HG03521 (cell line): ENCODE results near the gene GJB5.

Experiments
- ATAC-seq: cut with Tn5 transposase; IDR thresholded peaks from one replicate; pipeline ENCODE4 v1.9.1; 2021; ENCODE audit warnings: mild to moderate bottlenecking, moderate library complexity; ENCODE audit not compliant: unreplicated experiment

GJB5 gene

DNA sequence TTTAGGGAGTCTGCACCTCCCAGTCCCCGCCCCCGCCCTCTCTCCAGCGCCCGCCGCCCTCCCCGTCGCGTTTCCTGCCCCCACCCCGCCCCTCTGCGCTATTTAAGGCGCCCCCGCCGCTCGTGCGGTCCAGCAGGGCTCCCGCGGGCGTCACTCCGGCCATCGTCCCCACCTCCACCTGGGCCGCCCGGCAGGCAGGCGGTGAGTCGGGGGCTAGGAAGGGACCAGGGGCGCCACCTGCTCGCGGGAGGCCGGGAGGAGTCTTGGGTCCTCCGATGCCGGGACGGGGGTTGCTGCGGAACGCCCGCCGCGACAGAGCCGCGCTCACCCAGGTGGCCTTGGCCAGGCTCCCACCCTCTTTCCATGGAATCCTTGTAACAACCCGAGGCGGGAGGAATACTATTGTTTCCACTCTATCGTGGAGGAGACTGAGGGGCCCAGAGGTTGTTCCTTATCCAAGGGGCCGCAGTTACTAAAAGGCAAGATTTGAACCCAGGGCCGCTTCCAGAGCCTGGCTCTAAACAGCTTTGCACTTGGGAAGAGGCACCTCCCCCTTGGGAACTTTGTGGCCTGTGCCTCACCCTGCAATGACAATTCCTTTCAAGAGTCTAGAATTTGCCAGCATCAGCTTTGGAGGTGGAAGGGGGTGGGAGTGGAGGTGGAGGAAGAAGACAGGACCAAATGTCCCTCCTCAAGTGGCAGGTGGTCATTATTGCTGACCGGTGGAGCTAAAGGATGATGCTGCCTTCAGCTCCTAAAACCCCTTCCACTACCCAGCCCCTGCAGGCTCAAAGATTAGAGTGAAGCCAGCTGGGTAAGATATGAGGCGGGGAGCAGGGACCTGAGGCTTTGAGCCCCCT lies 38.3 kb downstream of the GJB5 start, which contains the start of gene GJA4:
GJA4 (plus strand) TSS at position 132 of the 860 bp plus-strand sequence. CDS start 1,215 bp downstream, outside the sequence.
- no peak for ATAC-seq

DNA sequence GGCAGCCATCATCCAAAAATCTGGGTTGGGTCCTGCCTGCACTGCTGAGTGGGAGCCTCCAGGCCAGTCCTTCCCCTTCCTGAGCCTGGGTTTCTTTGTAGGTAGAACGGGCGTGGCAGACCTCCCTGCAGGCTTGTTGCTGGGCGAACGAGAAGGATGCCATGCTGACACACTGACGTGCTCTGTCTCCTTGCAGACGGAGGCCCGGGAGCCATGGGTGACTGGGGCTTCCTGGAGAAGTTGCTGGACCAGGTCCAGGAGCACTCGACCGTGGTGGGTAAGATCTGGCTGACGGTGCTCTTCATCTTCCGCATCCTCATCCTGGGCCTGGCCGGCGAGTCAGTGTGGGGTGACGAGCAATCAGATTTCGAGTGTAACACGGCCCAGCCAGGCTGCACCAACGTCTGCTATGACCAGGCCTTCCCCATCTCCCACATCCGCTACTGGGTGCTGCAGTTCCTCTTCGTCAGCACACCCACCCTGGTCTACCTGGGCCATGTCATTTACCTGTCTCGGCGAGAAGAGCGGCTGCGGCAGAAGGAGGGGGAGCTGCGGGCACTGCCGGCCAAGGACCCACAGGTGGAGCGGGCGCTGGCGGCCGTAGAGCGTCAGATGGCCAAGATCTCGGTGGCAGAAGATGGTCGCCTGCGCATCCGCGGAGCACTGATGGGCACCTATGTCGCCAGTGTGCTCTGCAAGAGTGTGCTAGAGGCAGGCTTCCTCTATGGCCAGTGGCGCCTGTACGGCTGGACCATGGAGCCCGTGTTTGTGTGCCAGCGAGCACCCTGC lies 39.3 kb downstream of the GJB5 start:
- ATAC-seq: no peak

DNA sequence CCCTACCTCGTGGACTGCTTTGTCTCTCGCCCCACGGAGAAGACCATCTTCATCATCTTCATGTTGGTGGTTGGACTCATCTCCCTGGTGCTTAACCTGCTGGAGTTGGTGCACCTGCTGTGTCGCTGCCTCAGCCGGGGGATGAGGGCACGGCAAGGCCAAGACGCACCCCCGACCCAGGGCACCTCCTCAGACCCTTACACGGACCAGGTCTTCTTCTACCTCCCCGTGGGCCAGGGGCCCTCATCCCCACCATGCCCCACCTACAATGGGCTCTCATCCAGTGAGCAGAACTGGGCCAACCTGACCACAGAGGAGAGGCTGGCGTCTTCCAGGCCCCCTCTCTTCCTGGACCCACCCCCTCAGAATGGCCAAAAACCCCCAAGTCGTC lies 39.9 kb downstream of the GJB5 start:
- no peak for ATAC-seq

DNA sequence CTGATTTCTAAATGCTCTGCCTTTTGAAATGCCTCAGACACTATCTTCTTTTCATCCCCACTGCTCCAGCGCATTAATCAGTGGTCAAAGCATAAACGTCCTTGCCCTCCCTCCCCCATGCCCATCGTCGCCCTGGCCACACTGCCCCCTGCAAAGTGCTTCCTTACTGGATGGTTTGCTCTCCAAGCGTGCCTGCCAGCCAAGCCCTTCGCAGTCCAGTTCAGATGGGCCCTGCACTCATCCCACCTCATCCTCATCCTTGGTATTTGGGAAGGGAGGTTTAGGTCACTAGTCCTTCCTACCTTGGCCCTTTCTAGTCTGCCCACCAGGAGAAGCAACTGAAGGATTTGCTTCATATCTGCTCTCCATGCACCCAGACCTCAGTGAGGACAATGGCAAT lies 41.1 kb downstream of the GJB5 start:
- ATAC-seq: no peak

DNA sequence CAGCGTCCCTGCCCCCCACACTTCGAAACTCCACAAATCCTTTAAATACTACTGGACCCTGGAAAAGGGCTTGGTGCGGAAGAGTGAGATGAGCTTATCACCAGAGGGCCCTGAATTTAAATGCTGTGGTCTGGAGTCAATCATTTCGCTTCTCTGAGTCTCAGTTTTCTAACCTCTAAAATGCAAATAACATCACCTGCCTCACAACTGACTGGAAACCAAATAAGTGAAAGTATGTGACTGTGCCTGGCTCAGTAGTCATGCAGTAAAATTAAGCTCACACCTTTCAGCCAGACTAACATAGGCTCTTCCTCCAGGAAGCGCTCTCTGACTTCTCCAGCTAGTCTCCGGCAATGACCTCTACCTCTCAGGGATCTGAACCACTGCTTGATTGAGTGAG lies 42.1 kb downstream of the GJB5 start:
- no peak for ATAC-seq

DNA sequence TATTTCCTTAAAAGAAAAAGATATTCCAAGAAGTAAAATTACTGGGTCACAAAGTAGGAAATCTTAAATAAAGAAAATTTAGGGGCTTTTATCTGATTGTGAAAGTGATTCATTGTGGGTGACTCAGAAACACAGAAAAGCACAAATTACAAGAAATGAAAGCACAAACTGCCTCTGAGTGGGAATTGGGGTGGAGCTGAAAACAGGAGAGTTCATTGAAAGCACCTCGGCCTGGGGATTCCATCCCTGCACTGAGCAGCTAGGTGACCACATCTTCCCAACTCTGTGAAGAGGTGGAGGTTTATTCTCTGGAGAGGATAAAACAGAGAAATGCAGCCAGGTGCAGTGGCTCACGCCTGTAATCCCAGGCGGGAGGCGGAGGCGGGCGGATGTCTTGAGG lies 45.4 kb downstream of the GJB5 start:
- ATAC-seq: no peak

DNA sequence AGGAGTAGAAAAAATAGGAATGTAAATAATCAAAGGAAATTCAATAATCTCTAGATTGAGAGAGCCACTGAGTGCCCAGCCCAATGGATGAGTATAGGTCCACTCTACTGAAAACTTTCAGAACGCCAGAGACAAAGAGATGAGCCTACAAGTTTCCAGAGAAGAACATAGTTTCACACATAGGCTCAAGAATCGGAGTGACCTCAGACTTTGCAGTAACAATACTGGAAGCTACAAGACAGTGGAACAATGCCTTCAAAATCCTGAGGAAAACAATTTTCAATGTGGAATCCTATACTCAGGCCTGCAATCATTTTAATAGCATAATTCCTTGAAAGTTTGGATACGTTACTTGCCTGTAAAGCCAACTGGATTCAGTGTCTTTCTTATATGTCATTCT lies 48.9 kb downstream of the GJB5 start:
- no peak for ATAC-seq

DNA sequence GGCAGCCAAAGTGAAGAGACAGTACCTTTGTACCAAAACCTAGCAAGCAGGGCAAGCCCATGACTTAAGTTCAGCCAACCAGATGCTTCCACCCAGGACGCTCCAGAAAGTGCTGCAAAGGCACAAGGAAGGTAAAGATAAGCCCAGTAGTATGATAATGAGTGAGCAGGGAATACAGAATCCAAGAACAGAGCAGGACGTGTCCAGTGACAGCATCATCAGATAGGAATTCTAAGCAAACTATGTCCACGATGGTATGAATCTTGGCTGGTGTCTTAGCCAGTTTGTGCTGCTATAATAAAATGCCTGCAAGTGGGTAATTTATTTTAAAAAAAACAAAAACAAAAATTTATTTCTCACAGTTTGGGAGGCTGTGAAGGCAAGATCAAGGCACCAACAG lies 51.5 kb downstream of the GJB5 start:
- ATAC-seq: no peak
